Fibroblast of peridontal ligament (primary cell): ENCODE measurements around the gene PRPF18.

Experiments used
- DNase-seq: peaks from one replicate; pipeline ENCODE4 v3.0.0-alpha.2; 2010; ENCODE audit errors: extremely low read depth

Gene PRPF18

GRCh38 chr10:13669182-13669855 lies 82.6 kb downstream of the PRPF18 start:
- no peak for DNase-seq

- DNase-seq: no peak
These were observed 83.1 kb downstream of the PRPF18 start for GRCh38 chr10:13669901-13670300.

GRCh38 chr10:13670311-13670710 lies 83.5 kb downstream of the PRPF18 start:
- no peak for DNase-seq

- DNase-seq: no peak
These were observed 85.1 kb downstream of the PRPF18 start for GRCh38 chr10:13671904-13672303.

GRCh38 chr10:13672548-13672947 lies 85.8 kb downstream of the PRPF18 start:
- DNase-seq: no peak

GRCh38 chr10:13673156-13673555 lies 86.4 kb downstream of the PRPF18 start:
- peak; percentile 40 for DNase-seq

GRCh38 chr10:13674645-13675588 lies 88.2 kb downstream of the PRPF18 start:
- DNase-seq: no peak

- no peak for DNase-seq
These were observed 91.5 kb downstream of the PRPF18 start for GRCh38 chr10:13678101-13678843.
